Measurements from ENCODE around the gene ATP5F1A.
A peak's percentile ranks its signal among the peaks of the same experiment; 100 is the strongest.

ATP5F1A gene

GRCh38 chr18:46073474-46074331 is 24.4 kb downstream of the ATP5F1A start:
- peak; percentile 26 for DNase-seq (ENCODE audit: low read depth, low spot score)

- no peak for DNase-seq (ENCODE audit: low read depth, low spot score)
These were observed 25.1 kb downstream of the ATP5F1A start for GRCh38 chr18:46072959-46073358.

GRCh38 chr18:46072376-46072867 is 25.7 kb downstream of the ATP5F1A start:
- no peak for DNase-seq (ENCODE audit: low read depth, low spot score)

DNA sequence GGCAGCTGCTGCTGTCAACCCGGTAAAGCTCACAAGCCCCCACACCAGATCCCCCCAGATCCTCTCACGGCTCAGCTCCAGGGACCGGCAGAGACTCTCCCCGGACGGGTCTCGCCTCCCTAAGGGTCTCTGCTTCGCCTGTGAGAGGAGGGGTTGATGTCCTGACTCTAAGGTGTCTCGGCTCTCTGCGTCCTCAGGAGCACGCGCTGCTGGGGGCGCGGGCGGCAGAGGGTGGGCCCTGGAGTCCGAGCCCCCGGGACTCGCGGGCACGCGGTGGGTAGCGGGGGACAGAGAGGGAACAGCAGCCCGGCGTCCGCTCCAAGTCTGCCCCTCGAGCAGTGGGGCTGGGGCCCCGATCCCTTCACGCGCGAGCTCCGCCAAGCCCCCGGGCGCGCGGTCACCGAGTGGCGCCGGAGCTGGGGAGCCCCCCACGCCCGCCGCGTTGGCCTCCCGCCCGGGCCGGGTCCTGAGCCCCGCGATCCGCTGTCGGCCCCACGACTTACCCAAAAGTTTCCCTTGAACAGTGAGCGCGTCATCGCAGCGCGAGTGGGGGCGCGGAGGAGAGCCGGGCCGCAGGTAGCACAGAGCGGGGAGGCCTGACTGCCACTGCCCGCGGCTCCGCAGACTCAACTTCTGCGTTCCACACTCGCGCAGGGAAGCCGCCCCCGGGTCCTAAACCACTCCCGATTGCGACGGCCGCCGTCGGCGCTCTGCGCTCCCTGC is 26.3 kb downstream of the ATP5F1A start, which contains the start of gene PSTPIP2:
Gene PSTPIP2 (minus strand): TSS at position 608 of the 723 bp plus-strand sequence. CDS start 72 bp downstream, at position 536.
- DNase-seq (ENCODE audit: low read depth, low spot score): no peak

DNA sequence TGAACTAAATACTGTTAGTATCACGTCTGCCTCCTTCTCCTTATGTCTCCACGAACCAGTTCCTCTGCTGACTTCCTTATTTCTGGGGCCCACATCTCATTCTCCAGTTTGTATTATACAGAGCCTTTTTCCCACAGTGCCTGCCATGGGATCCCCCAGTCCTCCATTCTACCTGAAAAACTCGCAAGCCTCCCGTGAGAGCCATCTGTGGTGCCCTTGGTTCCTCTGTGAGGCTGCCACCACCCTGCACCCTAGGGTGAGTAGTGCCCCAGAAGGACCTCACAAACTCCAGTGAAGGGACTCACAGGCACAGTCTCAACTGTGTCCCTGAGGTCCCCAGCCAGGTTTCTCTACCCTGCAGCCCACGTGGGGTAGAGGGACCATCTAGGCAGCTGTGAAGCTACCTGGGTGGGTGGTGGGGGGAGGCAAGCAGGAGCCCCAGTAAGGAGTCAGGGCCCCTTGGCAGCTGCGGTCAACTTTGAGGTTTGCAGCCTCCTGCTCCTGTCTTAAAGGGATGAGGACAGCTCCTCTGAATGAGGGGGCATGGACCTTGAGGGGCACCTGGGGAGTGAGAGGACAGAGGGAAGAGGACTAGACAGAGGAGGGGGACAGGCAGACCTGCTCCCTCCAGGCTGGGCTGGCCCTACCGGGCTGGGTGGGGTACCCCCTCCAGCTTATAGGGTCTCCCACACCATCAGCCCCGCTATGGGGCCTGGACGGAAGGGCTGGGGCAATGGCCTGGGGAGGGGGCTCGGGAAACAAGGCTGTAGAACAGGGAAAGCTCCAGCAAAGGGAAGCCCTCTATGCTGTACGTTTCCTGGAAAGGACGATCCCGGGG is 27.1 kb downstream of the ATP5F1A start:
- DNase-seq (ENCODE audit: low read depth, low spot score): no peak

DNA sequence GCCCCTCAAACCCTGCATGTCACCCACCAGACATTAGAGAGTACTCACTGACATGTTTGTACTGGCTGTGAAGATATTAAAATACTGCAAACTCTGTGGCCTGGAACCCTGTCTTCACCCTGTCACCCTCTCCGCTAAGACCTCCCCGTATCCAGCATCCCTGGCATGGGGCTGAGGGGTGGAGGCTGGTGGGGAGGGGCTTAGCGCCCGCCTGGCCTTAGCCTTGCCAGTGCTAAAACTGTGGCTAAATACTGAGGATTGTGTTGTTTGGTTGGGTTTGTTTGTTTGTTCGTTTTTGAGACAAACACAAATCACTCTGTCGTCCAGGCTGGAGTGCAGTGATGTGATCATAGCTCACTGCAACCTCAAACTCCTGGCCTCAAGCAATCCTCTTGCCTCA is 27.9 kb downstream of the ATP5F1A start:
- DNase-seq (ENCODE audit: low read depth, low spot score): no peak

DNA sequence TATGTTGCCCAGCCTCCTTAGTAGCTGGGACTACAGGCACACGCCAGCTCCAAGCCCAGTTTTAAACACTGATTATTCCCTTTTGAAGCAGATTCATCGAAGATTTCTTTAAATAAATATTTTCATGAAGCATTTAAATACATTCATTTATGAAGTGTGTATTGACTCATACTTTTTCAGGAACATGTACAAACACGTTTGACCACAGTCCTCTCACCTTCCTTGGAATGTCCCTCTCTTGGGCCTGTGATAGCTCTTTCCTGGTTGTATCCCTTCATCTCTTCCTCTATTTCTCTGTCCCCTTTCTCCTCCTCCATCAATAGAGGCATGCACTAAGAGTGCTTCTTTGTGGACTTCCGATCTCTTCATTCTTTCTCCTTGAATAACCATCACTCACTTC is 28.6 kb downstream of the ATP5F1A start:
- no peak for DNase-seq (ENCODE audit: low read depth, low spot score)

DNA sequence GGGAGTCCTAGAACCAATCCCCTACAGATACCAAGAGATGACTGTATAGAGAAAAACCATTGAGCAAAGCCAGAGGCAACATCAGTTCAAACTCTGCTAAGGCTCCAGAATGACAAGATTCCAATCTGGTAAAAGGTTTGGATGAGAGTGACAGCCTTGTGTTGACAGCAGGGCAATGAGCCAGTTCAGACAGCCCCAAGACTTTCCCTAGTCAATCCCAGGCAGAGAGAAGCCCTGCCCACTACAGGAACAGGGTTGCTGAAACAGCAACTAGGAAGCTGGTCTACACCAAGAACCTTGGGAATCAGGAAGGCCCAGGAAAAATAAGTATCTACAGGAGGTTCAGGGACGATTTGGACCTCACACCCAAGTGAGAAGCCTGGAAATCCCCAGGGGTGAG is 29.3 kb downstream of the ATP5F1A start:
- no peak for DNase-seq (ENCODE audit: low read depth, low spot score)

- no peak for DNase-seq (ENCODE audit: low read depth, low spot score)
These were observed 30.6 kb downstream of the ATP5F1A start for GRCh38 chr18:46067438-46068007.

- no peak for DNase-seq (ENCODE audit: low read depth, low spot score)
These were observed 35.3 kb downstream of the ATP5F1A start for GRCh38 chr18:46062781-46063180.

GRCh38 chr18:46061796-46062195 is 36.3 kb downstream of the ATP5F1A start:
- DNase-seq (ENCODE audit: low read depth, low spot score): no peak

DNA sequence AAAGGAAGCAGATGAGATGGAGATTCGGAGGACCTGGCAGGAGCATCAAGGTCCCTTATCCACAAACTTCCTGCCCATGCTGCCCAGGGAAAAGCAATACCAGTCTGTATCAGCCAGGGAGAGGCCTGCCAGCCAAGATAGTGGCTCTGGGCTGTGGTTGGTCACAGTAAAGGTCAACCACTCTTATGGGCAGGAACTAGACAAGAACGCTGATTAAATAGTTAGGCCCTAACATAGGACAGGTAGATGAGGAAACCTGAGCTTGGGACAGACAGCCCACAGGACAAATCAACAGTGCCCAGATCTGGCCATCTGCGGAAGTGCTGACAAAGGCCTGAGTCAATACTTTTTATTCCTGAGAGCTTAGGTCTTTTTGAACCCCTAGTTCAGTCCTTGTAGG is 36.7 kb downstream of the ATP5F1A start:
- DNase-seq (ENCODE audit: low read depth, low spot score): no peak

DNA sequence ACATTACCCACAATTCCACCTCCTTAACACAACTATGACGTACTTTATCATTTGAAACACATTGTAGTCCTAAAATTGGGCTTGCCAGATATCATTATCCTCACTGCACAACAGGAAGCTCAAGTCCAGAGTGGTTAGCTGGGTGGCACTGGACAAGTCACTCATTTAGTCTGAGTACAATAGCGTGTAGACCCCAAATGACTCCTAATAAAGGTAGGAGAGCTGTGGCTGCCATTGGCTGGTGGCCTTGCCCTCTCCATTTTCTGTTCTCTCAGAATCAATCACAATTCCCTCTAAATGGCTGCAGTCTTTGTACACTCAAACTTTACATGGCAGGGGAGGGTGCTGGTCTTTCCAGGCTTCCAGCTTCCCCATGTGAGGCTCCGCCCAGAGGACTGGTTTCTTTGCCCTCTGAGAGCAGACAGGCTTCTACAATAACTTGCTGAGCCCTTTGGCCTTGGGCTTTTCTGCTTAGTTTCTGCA is 37.7 kb downstream of the ATP5F1A start:
- DNase-seq (ENCODE audit: low read depth, low spot score): no peak

DNA sequence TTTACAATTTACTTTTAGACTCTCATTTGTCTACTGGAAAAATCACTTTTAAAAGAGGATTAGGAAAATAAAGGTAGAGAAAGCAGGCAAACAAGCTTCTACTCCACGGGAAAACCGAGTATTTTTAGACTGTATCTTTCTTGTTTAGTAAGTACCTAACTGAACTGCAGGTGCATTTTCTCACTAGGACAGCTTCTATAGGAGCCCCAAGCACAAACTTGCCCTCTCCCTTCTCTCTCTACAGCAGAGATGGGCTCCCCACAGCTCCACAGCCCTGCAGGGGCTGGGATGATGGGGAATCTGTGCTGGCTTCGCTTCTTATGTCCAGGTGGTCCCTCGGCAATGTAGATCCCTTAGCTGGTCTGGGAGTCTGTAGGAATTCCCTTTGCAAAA is 42.3 kb downstream of the ATP5F1A start:
- DNase-seq (ENCODE audit: low read depth, low spot score): no peak

GRCh38 chr18:46054956-46055837 is 42.9 kb downstream of the ATP5F1A start:
- DNase-seq (ENCODE audit: low read depth, low spot score): no peak

- DNase-seq (ENCODE audit: low read depth, low spot score): no peak
These were observed 44.6 kb downstream of the ATP5F1A start for GRCh38 chr18:46053368-46054095.

GRCh38 chr18:46051731-46052461 is 46.2 kb downstream of the ATP5F1A start:
- no peak for DNase-seq (ENCODE audit: low read depth, low spot score)

- DNase-seq (ENCODE audit: low read depth, low spot score): no peak
These were observed 47.8 kb downstream of the ATP5F1A start for GRCh38 chr18:46050268-46050667.

- DNase-seq (ENCODE audit: low read depth, low spot score): no peak
These were observed 49.5 kb downstream of the ATP5F1A start for GRCh38 chr18:46048641-46049040.
